WERI-Rb-1 (cell line): Measurements from ENCODE around the gene DAB2.

Experiments
- DNase-seq: peaks from one replicate; pipeline ENCODE4 v3.0.0-alpha.2; 2020
- H3K27ac ChIP-seq: fragments of 250-450 bp; sonication (Bioruptor Pico); 2 replicates; pipeline ENCODE4 v1.5.1; 2020; ENCODE audit warnings: mild to moderate bottlenecking, moderate library complexity
- H3K27me3 ChIP-seq: fragments of 250-450 bp; sonication (Bioruptor Pico); 2 replicates; pipeline ENCODE4 v1.5.1; 2021; ENCODE audit warnings: mild to moderate bottlenecking, low read depth, moderate library complexity; ENCODE audit not compliant: insufficient read depth, severe bottlenecking
- H3K36me3 ChIP-seq: fragments of 250-450 bp; sonication (Bioruptor Pico); 2 replicates; pipeline ENCODE4 v1.5.1; 2020; ENCODE audit warnings: mild to moderate bottlenecking, moderate library complexity
- H3K4me3 ChIP-seq: 2 replicates; pipeline ENCODE4 v1.5.1; 2011; ENCODE audit warnings: low read depth, mild to moderate bottlenecking, control low read depth, low read length
- H3K9me3 ChIP-seq: fragments of 250-450 bp; sonication (Bioruptor Pico); 2 replicates; pipeline ENCODE4 v1.5.1; 2021; ENCODE audit warnings: mild to moderate bottlenecking, moderate library complexity; ENCODE audit not compliant: severe bottlenecking
- CTCF ChIP-seq: IDR thresholded peaks from 2 replicates; pipeline ENCODE4 v1.5.1; 2011; ENCODE audit warnings: low read depth, mild to moderate bottlenecking, control low read depth, inconsistent platforms, low read length

DAB2 gene

GRCh38 chr5:39353717-39354399 is 70.9 kb downstream of the DAB2 start:
- Histone ChIP-seq H3K27ac (no peak overlapping the region), H3K36me3 (no peaks in the 10 kb centered on the region), H3K4me3 (no peak overlapping the region), H3K27me3 (no peaks in the 10 kb centered on the region), H3K9me3 (no peaks in the 10 kb centered on the region)
- no peak for DNase-seq
- no peak for TF ChIP-seq CTCF

GRCh38 chr5:39352951-39353350 is 71.8 kb downstream of the DAB2 start:
- TF ChIP-seq CTCF, result no peak
- no peak overlapping the region for H3K27ac ChIP-seq
- H3K4me3 ChIP-seq, result no peak overlapping the region
- no peak for DNase-seq
- H3K9me3 ChIP-seq, result no peaks in the 10 kb centered on the region
- no peaks in the 10 kb centered on the region for H3K36me3 ChIP-seq
- H3K27me3 ChIP-seq, result no peaks in the 10 kb centered on the region

- Histone ChIP-seq H3K27ac (no peak overlapping the region), H3K9me3 (no peaks in the 10 kb centered on the region), H3K4me3 (no peak overlapping the region), H3K36me3 (no peaks in the 10 kb centered on the region), H3K27me3 (no peaks in the 10 kb centered on the region)
- no peak for TF ChIP-seq CTCF
- no peak for DNase-seq
These were observed 72.6 kb downstream of the DAB2 start for GRCh38 chr5:39352170-39352569.

GRCh38 chr5:39349484-39349883 is 75.3 kb downstream of the DAB2 start:
- Histone ChIP-seq H3K27ac (no peak overlapping the region), H3K9me3 (no peaks in the 10 kb centered on the region), H3K27me3 (no peaks in the 10 kb centered on the region), H3K4me3 (no peak overlapping the region), H3K36me3 (no peaks in the 10 kb centered on the region)
- no peak for TF ChIP-seq CTCF
- DNase-seq, result no peak

GRCh38 chr5:39342460-39342859 is 82.3 kb downstream of the DAB2 start:
- no peak overlapping the region for H3K4me3 ChIP-seq
- DNase-seq, result no peak

More at GRCh38 chr5:39342460-39342859, 82.3 kb downstream of the DAB2 start:
- H3K36me3 ChIP-seq, result no peaks in the 10 kb centered on the region
- H3K9me3 ChIP-seq, result no peaks in the 10 kb centered on the region
- H3K27me3 ChIP-seq, result no peaks in the 10 kb centered on the region
- H3K27ac ChIP-seq, result no peak overlapping the region
- TF ChIP-seq CTCF, result no peak
